Measurements from ENCODE around the gene MMP2.

DNA sequence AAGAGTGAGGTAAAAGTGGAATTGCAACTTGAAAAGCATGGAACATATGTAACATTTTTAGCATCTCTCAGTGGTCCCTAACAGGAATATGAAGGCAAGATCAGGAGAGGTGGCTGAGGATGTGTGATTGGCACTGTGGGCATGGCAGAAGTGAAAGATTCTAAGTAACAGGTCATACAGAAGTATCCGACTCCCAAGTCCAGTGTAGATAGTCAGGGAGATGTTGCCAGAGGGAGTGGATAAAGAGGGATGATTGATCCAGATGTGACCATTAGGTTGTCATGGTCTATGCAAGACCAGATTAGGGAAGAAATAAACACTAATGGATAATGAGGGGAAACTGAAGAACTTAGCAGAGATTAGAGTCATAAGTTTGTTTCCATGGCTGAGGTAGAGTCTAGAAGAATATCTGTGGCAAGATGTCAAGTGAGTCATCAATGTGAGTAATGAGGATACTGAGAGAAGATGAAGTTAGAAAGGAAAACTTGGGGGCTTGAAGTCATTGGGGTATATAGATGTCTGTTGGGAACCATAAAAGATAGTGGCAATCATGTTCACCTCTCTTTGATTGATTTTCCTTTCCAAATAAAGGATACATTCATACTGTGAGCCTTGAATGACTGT, 63.6 kb downstream of the MMP2 start:
- TF ChIP-seq, protein P1, sequence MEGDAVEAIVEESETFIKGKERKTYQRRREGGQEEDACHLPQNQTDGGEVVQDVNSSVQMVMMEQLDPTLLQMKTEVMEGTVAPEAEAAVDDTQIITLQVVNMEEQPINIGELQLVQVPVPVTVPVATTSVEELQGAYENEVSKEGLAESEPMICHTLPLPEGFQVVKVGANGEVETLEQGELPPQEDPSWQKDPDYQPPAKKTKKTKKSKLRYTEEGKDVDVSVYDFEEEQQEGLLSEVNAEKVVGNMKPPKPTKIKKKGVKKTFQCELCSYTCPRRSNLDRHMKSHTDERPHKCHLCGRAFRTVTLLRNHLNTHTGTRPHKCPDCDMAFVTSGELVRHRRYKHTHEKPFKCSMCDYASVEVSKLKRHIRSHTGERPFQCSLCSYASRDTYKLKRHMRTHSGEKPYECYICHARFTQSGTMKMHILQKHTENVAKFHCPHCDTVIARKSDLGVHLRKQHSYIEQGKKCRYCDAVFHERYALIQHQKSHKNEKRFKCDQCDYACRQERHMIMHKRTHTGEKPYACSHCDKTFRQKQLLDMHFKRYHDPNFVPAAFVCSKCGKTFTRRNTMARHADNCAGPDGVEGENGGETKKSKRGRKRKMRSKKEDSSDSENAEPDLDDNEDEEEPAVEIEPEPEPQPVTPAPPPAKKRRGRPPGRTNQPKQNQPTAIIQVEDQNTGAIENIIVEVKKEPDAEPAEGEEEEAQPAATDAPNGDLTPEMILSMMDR (IDR thresholded peaks at IDR 0.05): no peak
- TF ChIP-seq POLR2AphosphoS5 (IDR thresholded peaks at IDR 0.05; ENCODE audit: low read depth, low read length): no peak
- TF ChIP-seq REST (IDR thresholded peaks at IDR 0.05; ENCODE audit: insufficient read depth in 1 of 2, low read depth in 2 of 2, low read length in 1 of 2): no peak
